HG03354 (cell line): ENCODE data around the gene IL1RAP.
"Not testable (repeated sequence)": the region's sequence is repeated elsewhere in the genome, so short reads cannot be mapped to it uniquely, and the experiment has no call there.

Experiments used
- ATAC-seq: cut with Tn5 transposase; IDR thresholded peaks from one replicate; pipeline ENCODE4 v1.9.1; 2021; ENCODE audit warnings: mild to moderate bottlenecking; ENCODE audit not compliant: unreplicated experiment, poor library complexity, severe bottlenecking

The IL1RAP gene

GRCh38 chr3:190504354-190505125 is 9.3 kb upstream of the IL1RAP start:
- no peak for ATAC-seq

- ATAC-seq = no peak
Measured at GRCh38 chr3:190505381-190506003, 8.4 kb upstream of the IL1RAP start.

- ATAC-seq = no peak
Measured at GRCh38 chr3:190506271-190506670, 7.6 kb upstream of the IL1RAP start.

- ATAC-seq = no peak
Measured at GRCh38 chr3:190512666-190513065, 1.2 kb upstream of the IL1RAP start.

GRCh38 chr3:190514413-190515153 is 698 bp downstream of the IL1RAP start:
- ATAC-seq = peak; percentile 11

- ATAC-seq = no peak
Measured at GRCh38 chr3:190516416-190516815, 2.5 kb downstream of the IL1RAP start.

GRCh38 chr3:190517687-190518086 is 3.8 kb downstream of the IL1RAP start:
- ATAC-seq = no peak

- not testable (repeated sequence) for ATAC-seq
Measured at GRCh38 chr3:190518531-190518930, 4.6 kb downstream of the IL1RAP start.

GRCh38 chr3:190519886-190520285 is 6.0 kb downstream of the IL1RAP start:
- no peak for ATAC-seq

GRCh38 chr3:190521998-190522397 is 8.1 kb downstream of the IL1RAP start:
- ATAC-seq = no peak

GRCh38 chr3:190522621-190523222 is 8.8 kb downstream of the IL1RAP start:
- no peak for ATAC-seq

- no peak for ATAC-seq
Measured at GRCh38 chr3:190524942-190525341, 11.1 kb downstream of the IL1RAP start.

- ATAC-seq = no peak
Measured at GRCh38 chr3:190525634-190526033, 11.7 kb downstream of the IL1RAP start.

- no peak for ATAC-seq
Measured at GRCh38 chr3:190526787-190527762, 13.2 kb downstream of the IL1RAP start.

GRCh38 chr3:190528706-190529105 is 14.8 kb downstream of the IL1RAP start:
- no peak for ATAC-seq

- no peak for ATAC-seq
Measured at GRCh38 chr3:190531406-190531805, 17.5 kb downstream of the IL1RAP start.

- ATAC-seq = no peak
Measured at GRCh38 chr3:190532731-190533203, 18.9 kb downstream of the IL1RAP start.

- ATAC-seq = no peak
Measured at GRCh38 chr3:190533511-190534281, 19.8 kb downstream of the IL1RAP start.
